ENCODE measurements around the gene THRA.

GRCh38 chr17:40093580-40094201, 30.9 kb downstream of the THRA start:
- TF ChIP-seq, protein P1, sequence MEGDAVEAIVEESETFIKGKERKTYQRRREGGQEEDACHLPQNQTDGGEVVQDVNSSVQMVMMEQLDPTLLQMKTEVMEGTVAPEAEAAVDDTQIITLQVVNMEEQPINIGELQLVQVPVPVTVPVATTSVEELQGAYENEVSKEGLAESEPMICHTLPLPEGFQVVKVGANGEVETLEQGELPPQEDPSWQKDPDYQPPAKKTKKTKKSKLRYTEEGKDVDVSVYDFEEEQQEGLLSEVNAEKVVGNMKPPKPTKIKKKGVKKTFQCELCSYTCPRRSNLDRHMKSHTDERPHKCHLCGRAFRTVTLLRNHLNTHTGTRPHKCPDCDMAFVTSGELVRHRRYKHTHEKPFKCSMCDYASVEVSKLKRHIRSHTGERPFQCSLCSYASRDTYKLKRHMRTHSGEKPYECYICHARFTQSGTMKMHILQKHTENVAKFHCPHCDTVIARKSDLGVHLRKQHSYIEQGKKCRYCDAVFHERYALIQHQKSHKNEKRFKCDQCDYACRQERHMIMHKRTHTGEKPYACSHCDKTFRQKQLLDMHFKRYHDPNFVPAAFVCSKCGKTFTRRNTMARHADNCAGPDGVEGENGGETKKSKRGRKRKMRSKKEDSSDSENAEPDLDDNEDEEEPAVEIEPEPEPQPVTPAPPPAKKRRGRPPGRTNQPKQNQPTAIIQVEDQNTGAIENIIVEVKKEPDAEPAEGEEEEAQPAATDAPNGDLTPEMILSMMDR (conservative IDR thresholded peaks at IDR 0.05; ENCODE audit: low read depth, low read length): no peak
- TF ChIP-seq EZH2 (IDR thresholded peaks at IDR 0.05; ENCODE audit: borderline replicate concordance, low read depth, low read length, poor library complexity, severe bottlenecking): no peak
